AG04450 (cell line): ENCODE data around the gene P4HTM. TPM values are rescaled to one million over a fixed set of nuclear protein-coding genes. Genes with fewer than 3 reads are reported as not detected.

Experiments used
- CTCF ChIA-PET: fragments of 300-600, 350-600 bp; formaldehyde crosslinking; extraction: SDS; loops from one replicate; lab custom pipeline; 2022; ENCODE audit warnings: antibody characterized with exemption, inconsistent platforms; lab: Charles Lee
- POLR2A ChIA-PET: fragments of 350-600 bp; formaldehyde crosslinking; extraction: SDS; loops from one replicate; lab custom pipeline; 2021; ENCODE audit warnings: antibody characterized with exemption, inconsistent platforms; lab: Yijun Ruan, JAX
- DNase-seq: peaks from one replicate; pipeline ENCODE4 v3.0.0-alpha.2; 2011; ENCODE audit warnings: low read depth, low spot score
- H3K27ac ChIP-seq: one replicate; pipeline ENCODE4 v1.5.1; 2012; ENCODE audit warnings: low read depth, low read length, control low read depth
- H3K27me3 ChIP-seq: one replicate; pipeline ENCODE4 v1.6.0; 2012; ENCODE audit warnings: low read length; ENCODE audit not compliant: control insufficient read depth, insufficient read depth
- H3K4me3 ChIP-seq: 2 replicates; pipeline ENCODE4 v1.5.1; 2011; ENCODE audit warnings: mild to moderate bottlenecking, low read depth, low read length, control low read depth
- H3K9me3 ChIP-seq: 2 replicates; pipeline ENCODE4 v1.5.1; 2012; ENCODE audit warnings: low read length; ENCODE audit not compliant: control insufficient read depth, insufficient read depth
- polyA plus RNA-seq: library from polyadenylated mRNA; depleted of rRNA; stranded (reverse); fragments of >200 nt; gene quantifications from 2 replicates; pipeline ENCODE4 v1.2.3, GENCODE V29; 2011
- TF ChIP-seq, protein P1 (sequence below): IDR thresholded peaks from 2 replicates; pipeline ENCODE4 v1.5.1; 2011; ENCODE audit warnings: low read depth, low read length, control low read depth, inconsistent platforms

P4HTM gene
- polyA plus RNA-seq, 1 experiment, result 18.2 TPM

GRCh38 chr3:49021813-49022687 lies 32.0 kb downstream of the P4HTM start, which contains the start of gene NDUFAF3:
Gene NDUFAF3 (plus strand): TSS chr3:49022121. CDS start chr3:49022145, 24 bp downstream.
- peak within 1 kb of the TSS; percentile 98 for H3K4me3 ChIP-seq
- peak; percentile 81 for DNase-seq
- ChIA-PET CTCF (interaction anchor here (0.7 to 3.8 kb wide), 20 partner anchors 9 to 96 kb away, joined by 3 to 24 read pairs (median 4); partner anchors contain the start of genes P4HTM, QRICH1 and WDR6), POLR2A (interaction anchor here (0.6 to 4.1 kb wide), 19 partner anchors 7 to 448 kb away, joined by 3 to 74 read pairs (median 7); partner anchors contain the start of genes DAG1, IMPDH2, LAMB2 and P4HTM)
- H3K9me3 ChIP-seq, result no peaks in the 10 kb centered on the region; the same call in 1 of the 2 replicates
- H3K27ac ChIP-seq, result peak within 1 kb of the TSS; percentile 90
- no peaks in the 10 kb centered on the region for H3K27me3 ChIP-seq
- TF ChIP-seq, protein P1, sequence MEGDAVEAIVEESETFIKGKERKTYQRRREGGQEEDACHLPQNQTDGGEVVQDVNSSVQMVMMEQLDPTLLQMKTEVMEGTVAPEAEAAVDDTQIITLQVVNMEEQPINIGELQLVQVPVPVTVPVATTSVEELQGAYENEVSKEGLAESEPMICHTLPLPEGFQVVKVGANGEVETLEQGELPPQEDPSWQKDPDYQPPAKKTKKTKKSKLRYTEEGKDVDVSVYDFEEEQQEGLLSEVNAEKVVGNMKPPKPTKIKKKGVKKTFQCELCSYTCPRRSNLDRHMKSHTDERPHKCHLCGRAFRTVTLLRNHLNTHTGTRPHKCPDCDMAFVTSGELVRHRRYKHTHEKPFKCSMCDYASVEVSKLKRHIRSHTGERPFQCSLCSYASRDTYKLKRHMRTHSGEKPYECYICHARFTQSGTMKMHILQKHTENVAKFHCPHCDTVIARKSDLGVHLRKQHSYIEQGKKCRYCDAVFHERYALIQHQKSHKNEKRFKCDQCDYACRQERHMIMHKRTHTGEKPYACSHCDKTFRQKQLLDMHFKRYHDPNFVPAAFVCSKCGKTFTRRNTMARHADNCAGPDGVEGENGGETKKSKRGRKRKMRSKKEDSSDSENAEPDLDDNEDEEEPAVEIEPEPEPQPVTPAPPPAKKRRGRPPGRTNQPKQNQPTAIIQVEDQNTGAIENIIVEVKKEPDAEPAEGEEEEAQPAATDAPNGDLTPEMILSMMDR, result peak; percentile 90

DNA sequence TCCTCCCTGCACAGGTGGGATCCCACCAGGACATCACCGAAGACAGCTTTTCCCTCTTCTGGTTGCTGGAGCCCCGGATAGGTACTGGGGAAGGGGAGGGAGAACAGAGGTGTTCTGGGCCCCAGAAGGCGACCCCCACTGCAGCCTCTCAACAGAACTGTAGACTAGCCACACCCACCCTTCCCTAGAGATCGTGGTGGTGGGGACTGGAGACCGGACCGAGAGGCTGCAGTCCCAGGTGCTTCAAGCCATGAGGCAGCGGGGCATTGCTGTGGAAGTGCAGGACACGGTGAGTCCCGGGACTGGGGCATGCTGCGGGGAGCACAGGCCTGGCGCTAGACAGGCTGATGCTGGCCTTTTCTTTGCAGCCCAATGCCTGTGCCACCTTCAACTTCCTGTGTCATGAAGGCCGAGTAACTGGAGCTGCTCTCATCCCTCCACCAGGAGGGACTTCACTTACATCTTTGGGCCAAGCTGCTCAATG lies 32.7 kb downstream of the P4HTM start:
- H3K27ac ChIP-seq, result peak overlapping the region; percentile 90
- TF ChIP-seq, protein P1, result no peak
- ChIA-PET CTCF (interaction anchor here (0.7 to 3.8 kb wide), 16 partner anchors 9 to 95 kb away, joined by 3 to 24 read pairs (median 4); partner anchors contain the start of genes P4HTM, QRICH1 and WDR6), POLR2A (interaction anchor here (0.7 to 4.1 kb wide), 7 partner anchors 9 to 447 kb away, joined by 3 to 74 read pairs (median 6); partner anchors contain the start of genes DAG1, P4HTM, QRICH1 and USP19)
- H3K4me3 ChIP-seq, result peak overlapping the region; percentile 98
- no peaks in the 10 kb centered on the region for H3K27me3 ChIP-seq
- no peaks in the 10 kb centered on the region; the same call in 1 of the 2 replicates for H3K9me3 ChIP-seq
- DNase-seq, result no peak

DNA sequence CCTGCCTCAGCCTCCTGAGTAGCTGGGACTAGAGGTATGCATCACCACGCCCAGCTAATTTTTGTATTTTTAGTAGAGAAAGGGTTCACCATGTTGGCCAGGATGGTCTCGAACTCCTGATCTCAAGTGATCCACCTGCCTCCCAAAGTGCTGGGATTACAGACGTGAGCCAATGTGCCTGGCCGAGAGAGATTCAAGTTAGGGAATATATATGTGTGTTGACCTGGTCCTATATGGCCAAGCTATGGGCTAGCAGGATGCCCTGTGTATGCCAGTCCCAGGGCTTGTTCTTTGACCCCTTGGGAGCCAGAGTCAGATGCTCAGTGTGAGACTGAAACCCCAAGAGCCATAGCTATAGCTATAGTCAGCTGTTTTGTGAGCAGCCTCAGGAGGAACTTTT lies 33.7 kb downstream of the P4HTM start:
- ChIA-PET CTCF (interaction anchor here (1.0 kb wide), 1 partner anchor 10 kb away, joined by 3 read pairs; no protein-coding TSS in a partner anchor), POLR2A (interaction anchor here (0.7 to 4.1 kb wide), 3 partner anchors 8 to 70 kb away, joined by 3 to 74 read pairs (median 4); partner anchors contain the start of genes QRICH1 and WDR6)
- no peak for DNase-seq
- TF ChIP-seq, protein P1, result no peak
- H3K9me3 ChIP-seq, result no peaks in the 10 kb centered on the region; the same call in 1 of the 2 replicates
- H3K27ac ChIP-seq, result no peak overlapping the region
- no peaks in the 10 kb centered on the region for H3K27me3 ChIP-seq
- H3K4me3 ChIP-seq, result no peak overlapping the region

- ChIA-PET CTCF (interaction anchor here (1.0 kb wide), 1 partner anchor 11 kb away, joined by 3 read pairs; no protein-coding TSS in a partner anchor), POLR2A (no interaction called here)
- Histone ChIP-seq H3K9me3 (no peaks in the 10 kb centered on the region; the same call in 1 of the 2 replicates), H3K27me3 (no peaks in the 10 kb centered on the region), H3K27ac (no peak overlapping the region), H3K4me3 (no peak overlapping the region)
- DNase-seq, result no peak
- TF ChIP-seq, protein P1, result no peak
Measured at GRCh38 chr3:49024449-49024848, 34.4 kb downstream of the P4HTM start.
